ENCODE results near the gene JPT1. TPM values are rescaled to one million over a fixed set of nuclear protein-coding genes. Genes with fewer than 3 reads are reported as not detected.
A peak's percentile ranks its signal among the peaks of the same experiment; 100 is the strongest.
"Not testable (repeated sequence)": the region's sequence is repeated elsewhere in the genome, so short reads cannot be mapped to it uniquely, and the experiment has no call there.

JPT1 gene
- total RNA-seq, 2 donors from 2014 or later = 191 to 343 TPM

DNA sequence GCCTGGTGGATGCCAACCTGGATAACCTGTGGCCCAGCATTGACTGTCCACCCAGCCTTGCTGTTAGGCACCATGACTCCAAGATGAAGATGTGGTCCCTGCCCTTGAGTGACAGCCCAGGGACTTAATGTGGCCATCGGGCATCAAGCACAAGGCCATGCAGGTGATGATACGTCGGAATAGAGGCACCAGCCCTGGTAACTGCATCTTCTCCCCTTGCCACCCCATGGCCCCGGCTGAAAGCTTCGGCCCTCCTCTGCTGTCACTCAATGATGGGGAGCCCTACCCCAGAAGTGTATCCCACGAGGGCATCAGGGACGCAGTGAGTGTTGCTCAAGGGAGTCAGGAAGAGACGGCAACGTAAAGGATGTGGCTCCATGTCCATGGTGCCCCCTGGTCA is 24.7 kb downstream of the JPT1 start:
- Mint-ChIP-seq H3K27ac (peak overlapping the region; percentile 38), H3K4me1 (peaks cover 20% of the 10 kb centered on the region), H3K36me3 (ENCODE audit: low read depth) (peaks cover 23% of the 10 kb centered on the region)

GRCh38 chr17:75128694-75129505 is 25.4 kb downstream of the JPT1 start:
- no peak for ATAC-seq (replicated peaks)
- H3K27ac Mint-ChIP-seq = no peak overlapping the region
- H3K9me3 Mint-ChIP-seq = no peaks in the 10 kb centered on the region
- peaks cover 27% of the 10 kb centered on the region for H3K36me3 Mint-ChIP-seq (ENCODE audit: low read depth)
- H3K4me1 Mint-ChIP-seq = peaks cover 27% of the 10 kb centered on the region
- peak overlapping the region; percentile 53 for H3K4me3 Mint-ChIP-seq
- no peaks in the 10 kb centered on the region for H3K27me3 Mint-ChIP-seq

More for the DNA sequence above, 24.7 kb downstream of the JPT1 start:
- peak overlapping the region; percentile 53 for H3K4me3 Mint-ChIP-seq
- H3K27me3 Mint-ChIP-seq = no peaks in the 10 kb centered on the region
- H3K9me3 Mint-ChIP-seq = no peaks in the 10 kb centered on the region
- no peak for ATAC-seq (replicated peaks)

DNA sequence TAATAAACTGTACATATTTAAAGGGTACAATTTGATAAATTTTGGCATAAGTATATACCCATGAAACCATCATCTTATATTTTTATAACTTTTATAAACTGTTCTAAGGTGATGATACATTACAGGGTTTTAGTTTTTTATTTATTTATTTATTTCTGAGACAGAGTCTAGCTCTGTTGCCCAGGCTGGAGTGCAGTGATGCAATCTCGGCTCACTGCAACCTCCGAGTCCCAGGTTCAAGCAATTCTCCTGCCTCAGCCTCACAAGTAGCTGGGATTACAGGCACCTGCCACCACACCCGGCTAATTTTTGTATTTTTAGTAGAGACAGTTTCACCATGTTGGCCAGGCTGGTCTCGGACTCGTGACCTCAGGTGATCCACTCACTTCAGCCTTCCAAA is 26.4 kb downstream of the JPT1 start:
- not testable (repeated sequence) for ATAC-seq (replicated peaks); H3K9me3 Mint-ChIP-seq; H3K27ac Mint-ChIP-seq; H3K27me3 Mint-ChIP-seq; H3K4me3 Mint-ChIP-seq
- H3K36me3 Mint-ChIP-seq (ENCODE audit: low read depth) = peaks cover 27% of the 10 kb centered on the region
- peaks cover 28% of the 10 kb centered on the region for H3K4me1 Mint-ChIP-seq

- Mint-ChIP-seq H3K9me3 (no peaks in the 10 kb centered on the region), H3K27ac (no peak overlapping the region), H3K4me3 (no peak overlapping the region)
Observed at GRCh38 chr17:75126954-75127353, 27.4 kb downstream of the JPT1 start.

DNA sequence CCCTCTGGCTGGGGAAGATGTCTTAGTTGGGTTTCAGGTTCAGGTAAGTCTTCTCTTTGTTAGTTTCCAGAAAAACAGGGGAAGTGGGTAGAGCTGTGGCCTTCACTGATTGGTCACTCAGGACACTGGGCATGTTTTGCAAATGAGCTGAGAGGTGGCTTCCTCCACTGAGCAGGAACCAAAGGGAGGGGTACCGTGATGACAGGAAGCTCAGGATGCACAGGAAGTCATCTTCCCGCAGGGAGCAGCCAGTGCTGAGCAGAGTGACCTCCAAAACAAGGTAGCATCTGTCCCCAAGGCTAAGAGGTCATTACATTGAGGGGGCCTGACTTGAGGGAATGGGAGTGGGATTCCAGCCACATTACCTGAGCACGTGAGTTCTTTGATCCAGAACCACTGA is 28.3 kb downstream of the JPT1 start:
- no peaks in the 10 kb centered on the region for H3K27me3 Mint-ChIP-seq
- H3K9me3 Mint-ChIP-seq = no peaks in the 10 kb centered on the region
- peaks cover 34% of the 10 kb centered on the region for H3K36me3 Mint-ChIP-seq (ENCODE audit: low read depth)
- ATAC-seq (replicated peaks) = no peak
- peak overlapping the region; percentile 49 for H3K4me3 Mint-ChIP-seq
- H3K4me1 Mint-ChIP-seq = peaks cover 28% of the 10 kb centered on the region
- H3K27ac Mint-ChIP-seq = peak overlapping the region; percentile 41

More at GRCh38 chr17:75126954-75127353, 27.4 kb downstream of the JPT1 start:
- no peak for ATAC-seq (replicated peaks)
- H3K27me3 Mint-ChIP-seq = no peaks in the 10 kb centered on the region
- H3K4me1 Mint-ChIP-seq = peaks cover 28% of the 10 kb centered on the region
- peaks cover 27% of the 10 kb centered on the region for H3K36me3 Mint-ChIP-seq (ENCODE audit: low read depth)

DNA sequence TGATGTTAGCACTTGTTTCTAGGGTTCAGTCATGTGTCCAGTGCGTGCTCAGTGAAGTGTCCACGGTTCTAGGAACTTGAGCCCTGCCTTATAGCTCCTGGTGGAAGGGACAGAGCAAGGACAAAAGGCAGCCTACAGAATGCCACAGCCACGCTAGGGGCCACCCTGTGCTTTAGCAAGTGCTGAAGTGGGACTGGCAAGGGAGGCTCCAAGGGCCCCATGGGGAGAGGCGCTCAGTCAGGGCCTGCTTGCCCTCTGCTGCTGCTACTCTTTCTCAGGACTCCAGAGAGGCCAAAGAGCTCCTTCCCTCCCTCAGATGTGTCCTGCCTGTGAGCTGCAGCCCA is 29.5 kb downstream of the JPT1 start:
- Mint-ChIP-seq H3K4me3 (peak overlapping the region; percentile 86), H3K27me3 (no peaks in the 10 kb centered on the region)

GRCh38 chr17:75124041-75124818 is 30.1 kb downstream of the JPT1 start:
- peaks cover 26% of the 10 kb centered on the region for H3K36me3 Mint-ChIP-seq (ENCODE audit: low read depth)
- no peaks in the 10 kb centered on the region for H3K9me3 Mint-ChIP-seq
- H3K27ac Mint-ChIP-seq = peak overlapping the region; percentile 95
- ATAC-seq (replicated peaks) = peak; percentile 99
- H3K4me3 Mint-ChIP-seq = peak overlapping the region; percentile 86
- H3K27me3 Mint-ChIP-seq = no peaks in the 10 kb centered on the region
- peaks cover 22% of the 10 kb centered on the region for H3K4me1 Mint-ChIP-seq

More for the DNA sequence above, 29.5 kb downstream of the JPT1 start:
- peak overlapping the region; percentile 95 for H3K27ac Mint-ChIP-seq
- ATAC-seq (replicated peaks) = no peak
- H3K9me3 Mint-ChIP-seq = no peaks in the 10 kb centered on the region
- H3K36me3 Mint-ChIP-seq (ENCODE audit: low read depth) = peaks cover 31% of the 10 kb centered on the region
- peaks cover 22% of the 10 kb centered on the region for H3K4me1 Mint-ChIP-seq

GRCh38 chr17:75118307-75118706 is 36.0 kb downstream of the JPT1 start:
- no peak for ATAC-seq (replicated peaks)
- Mint-ChIP-seq H3K27me3 (no peaks in the 10 kb centered on the region), H3K4me3 (no peak overlapping the region), H3K9me3 (no peaks in the 10 kb centered on the region), H3K4me1 (peaks cover 14% of the 10 kb centered on the region), H3K27ac (peak overlapping the region; percentile 54), H3K36me3 (ENCODE audit: low read depth) (peaks cover 34% of the 10 kb centered on the region)

- ATAC-seq (replicated peaks) = no peak
- H3K36me3 Mint-ChIP-seq (ENCODE audit: low read depth) = peaks cover 39% of the 10 kb centered on the region
- H3K9me3 Mint-ChIP-seq = no peaks in the 10 kb centered on the region
- H3K4me1 Mint-ChIP-seq = peaks cover 20% of the 10 kb centered on the region
- H3K4me3 Mint-ChIP-seq = no peak overlapping the region
- no peak overlapping the region for H3K27ac Mint-ChIP-seq
- no peaks in the 10 kb centered on the region for H3K27me3 Mint-ChIP-seq
Observed at GRCh38 chr17:75116737-75117136, 37.6 kb downstream of the JPT1 start.

DNA sequence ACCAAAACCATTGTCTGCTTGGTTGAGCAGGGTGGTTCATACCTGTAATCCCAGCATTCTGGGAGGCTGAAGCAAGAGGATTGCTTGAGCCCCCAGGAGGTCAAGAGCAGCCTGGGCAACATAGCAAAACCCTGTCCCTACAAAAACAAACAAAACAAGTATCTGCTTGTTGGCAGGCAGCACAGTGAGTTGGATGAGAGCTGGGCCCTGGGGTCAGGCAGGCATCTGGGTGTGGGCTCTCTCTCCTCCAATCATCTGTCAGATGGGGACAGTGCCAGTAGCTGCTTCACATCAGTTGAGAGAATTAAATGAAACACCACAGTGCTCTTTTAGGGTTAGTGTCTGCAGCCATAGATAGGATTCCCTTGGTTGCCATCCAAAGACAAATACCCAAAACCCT is 38.8 kb downstream of the JPT1 start:
- no peak overlapping the region for H3K27ac Mint-ChIP-seq

DNA sequence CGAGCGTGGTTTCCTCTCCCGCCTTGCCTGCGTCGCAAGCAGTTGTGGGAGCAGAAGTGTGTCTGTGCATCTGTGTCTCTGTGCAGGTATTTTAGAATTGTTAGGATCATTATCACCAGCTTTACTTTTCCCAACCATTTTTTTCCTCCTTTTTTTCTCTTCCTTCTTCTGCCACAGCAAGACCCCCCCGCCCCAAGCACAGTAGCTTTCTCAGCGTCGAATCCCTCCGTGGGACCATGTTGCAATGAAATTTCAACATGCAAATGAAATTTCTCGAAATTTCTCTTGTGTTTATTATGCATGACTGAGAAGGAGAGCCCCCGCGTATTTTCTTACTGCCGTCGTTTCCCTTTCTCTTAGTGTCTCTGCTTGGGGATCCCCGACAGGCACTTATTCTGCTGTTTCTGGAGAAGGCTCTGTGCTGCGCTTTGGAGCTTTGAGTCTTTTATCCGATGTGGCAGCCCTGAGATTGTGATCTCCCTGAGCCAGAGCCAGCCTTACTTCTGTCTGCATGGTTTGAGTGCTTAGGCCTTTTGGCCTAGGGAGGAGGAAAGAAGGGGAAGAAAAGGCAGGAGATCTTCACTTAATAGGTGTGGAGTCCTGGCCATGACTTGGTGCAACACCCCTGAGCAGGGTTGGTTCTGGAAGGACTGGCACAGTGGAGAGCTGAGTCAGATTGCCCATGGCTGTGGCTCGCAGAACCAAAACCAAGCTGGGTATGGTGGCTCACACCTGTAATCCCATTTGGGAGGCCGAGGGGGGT is 39.6 kb downstream of the JPT1 start:
- peak; percentile 35 for ATAC-seq (replicated peaks)
- peak overlapping the region; percentile 95 for H3K4me3 Mint-ChIP-seq
- H3K36me3 Mint-ChIP-seq (ENCODE audit: low read depth) = peaks cover 28% of the 10 kb centered on the region
- peaks cover 28% of the 10 kb centered on the region for H3K4me1 Mint-ChIP-seq
- no peaks in the 10 kb centered on the region for H3K9me3 Mint-ChIP-seq
- H3K27ac Mint-ChIP-seq = peak overlapping the region; percentile 90
- no peaks in the 10 kb centered on the region for H3K27me3 Mint-ChIP-seq

More for the DNA sequence above, 38.8 kb downstream of the JPT1 start:
- H3K27me3 Mint-ChIP-seq = no peaks in the 10 kb centered on the region
- H3K36me3 Mint-ChIP-seq (ENCODE audit: low read depth) = peaks cover 33% of the 10 kb centered on the region
- no peaks in the 10 kb centered on the region for H3K9me3 Mint-ChIP-seq
- H3K4me1 Mint-ChIP-seq = peaks cover 24% of the 10 kb centered on the region
- ATAC-seq (replicated peaks) = no peak
- no peak overlapping the region for H3K4me3 Mint-ChIP-seq

DNA sequence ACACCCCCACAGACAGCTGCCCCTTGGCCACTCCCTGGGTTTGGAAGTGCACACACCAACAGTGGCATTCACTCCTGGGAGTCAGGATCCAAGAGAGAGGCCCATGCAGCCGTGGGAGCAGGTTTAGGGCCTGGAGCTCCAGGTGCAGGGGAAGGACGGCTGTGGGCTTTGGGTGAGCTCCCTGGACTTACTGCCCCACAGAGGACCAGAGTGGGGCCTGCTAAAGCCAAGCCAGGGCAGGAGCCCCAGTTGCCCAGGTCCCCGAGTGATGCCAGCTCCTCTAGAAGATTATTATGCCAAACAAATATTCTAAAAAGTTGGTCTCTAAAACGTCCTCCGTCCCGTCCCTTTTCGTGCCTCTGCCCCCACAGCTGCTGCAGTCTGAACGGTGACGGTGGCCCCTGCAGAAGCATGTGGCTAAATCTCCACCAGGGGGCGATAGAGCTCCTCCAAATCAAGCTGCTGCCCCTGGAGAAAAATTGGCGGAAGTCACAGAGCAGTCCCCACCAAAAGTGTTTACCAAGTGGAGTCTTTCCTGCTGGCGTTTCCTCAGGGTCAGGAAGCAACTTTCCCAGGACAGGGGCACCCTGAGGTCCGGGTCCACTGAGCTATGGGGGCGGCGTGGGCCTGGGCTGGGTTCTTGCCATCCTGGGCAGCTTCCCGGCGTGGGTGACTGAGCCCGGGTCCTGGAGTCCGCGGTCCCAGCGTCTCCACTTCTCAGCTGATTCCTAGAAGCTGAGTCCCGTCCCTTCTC is 40.3 kb downstream of the JPT1 start:
- Mint-ChIP-seq H3K4me3 (peak overlapping the region; percentile 95), H3K4me1 (peaks cover 28% of the 10 kb centered on the region), H3K27me3 (no peaks in the 10 kb centered on the region), H3K36me3 (ENCODE audit: low read depth) (peaks cover 28% of the 10 kb centered on the region), H3K27ac (peak overlapping the region; percentile 90), H3K9me3 (no peaks in the 10 kb centered on the region)
- ATAC-seq (replicated peaks) = peak; percentile 75

- peak overlapping the region; percentile 90 for H3K4me3 Mint-ChIP-seq
- no peaks in the 10 kb centered on the region for H3K27me3 Mint-ChIP-seq
- peaks cover 28% of the 10 kb centered on the region for H3K36me3 Mint-ChIP-seq (ENCODE audit: low read depth)
- peak overlapping the region; percentile 77 for H3K27ac Mint-ChIP-seq
- H3K4me1 Mint-ChIP-seq = peaks cover 28% of the 10 kb centered on the region
- no peak for ATAC-seq (replicated peaks)
- no peaks in the 10 kb centered on the region for H3K9me3 Mint-ChIP-seq
Observed at GRCh38 chr17:75111777-75112335, 42.5 kb downstream of the JPT1 start.

All from activated T-helper 17 cell treated with anti-CD3 and anti-CD28 coated beads, Interleukin-2, amount 50 U/mL, for 72 hours (primary cell).